ENCODE measurements around the gene KCTD2.

KCTD2 gene

GRCh38 chr17:75060434-75061054 lies 13.5 kb downstream of the KCTD2 start:
- no peak overlapping the region for H3K4me3 ChIP-seq (replicated peaks; ENCODE audit: low read depth, low read length)
- TF ChIP-seq, protein P1, sequence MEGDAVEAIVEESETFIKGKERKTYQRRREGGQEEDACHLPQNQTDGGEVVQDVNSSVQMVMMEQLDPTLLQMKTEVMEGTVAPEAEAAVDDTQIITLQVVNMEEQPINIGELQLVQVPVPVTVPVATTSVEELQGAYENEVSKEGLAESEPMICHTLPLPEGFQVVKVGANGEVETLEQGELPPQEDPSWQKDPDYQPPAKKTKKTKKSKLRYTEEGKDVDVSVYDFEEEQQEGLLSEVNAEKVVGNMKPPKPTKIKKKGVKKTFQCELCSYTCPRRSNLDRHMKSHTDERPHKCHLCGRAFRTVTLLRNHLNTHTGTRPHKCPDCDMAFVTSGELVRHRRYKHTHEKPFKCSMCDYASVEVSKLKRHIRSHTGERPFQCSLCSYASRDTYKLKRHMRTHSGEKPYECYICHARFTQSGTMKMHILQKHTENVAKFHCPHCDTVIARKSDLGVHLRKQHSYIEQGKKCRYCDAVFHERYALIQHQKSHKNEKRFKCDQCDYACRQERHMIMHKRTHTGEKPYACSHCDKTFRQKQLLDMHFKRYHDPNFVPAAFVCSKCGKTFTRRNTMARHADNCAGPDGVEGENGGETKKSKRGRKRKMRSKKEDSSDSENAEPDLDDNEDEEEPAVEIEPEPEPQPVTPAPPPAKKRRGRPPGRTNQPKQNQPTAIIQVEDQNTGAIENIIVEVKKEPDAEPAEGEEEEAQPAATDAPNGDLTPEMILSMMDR (IDR thresholded peaks at IDR 0.05; ENCODE audit: low read length, missing control alignments), result no peak
- DNase-seq (ENCODE audit: low read depth), result no peak

DNA sequence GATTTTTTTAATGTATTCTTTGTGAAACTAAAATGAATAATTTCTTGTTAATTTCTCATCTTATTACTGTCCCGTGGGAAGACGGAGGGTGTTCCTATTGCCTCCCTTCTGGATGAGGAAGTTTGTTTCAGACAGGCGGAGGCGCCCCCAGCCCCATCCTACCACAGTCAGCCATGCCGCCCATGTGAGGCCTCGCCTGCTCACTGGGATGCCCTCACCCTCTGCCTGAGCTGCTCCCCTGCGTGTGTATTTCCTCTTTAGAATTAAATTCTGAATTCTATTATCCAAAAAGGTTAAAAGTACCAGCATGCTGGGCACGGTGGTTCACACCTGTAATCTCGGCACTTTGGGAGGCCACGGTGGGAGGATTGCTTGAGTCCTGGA lies 14.0 kb downstream of the KCTD2 start:
- DNase-seq (ENCODE audit: low read depth), result no peak

DNA sequence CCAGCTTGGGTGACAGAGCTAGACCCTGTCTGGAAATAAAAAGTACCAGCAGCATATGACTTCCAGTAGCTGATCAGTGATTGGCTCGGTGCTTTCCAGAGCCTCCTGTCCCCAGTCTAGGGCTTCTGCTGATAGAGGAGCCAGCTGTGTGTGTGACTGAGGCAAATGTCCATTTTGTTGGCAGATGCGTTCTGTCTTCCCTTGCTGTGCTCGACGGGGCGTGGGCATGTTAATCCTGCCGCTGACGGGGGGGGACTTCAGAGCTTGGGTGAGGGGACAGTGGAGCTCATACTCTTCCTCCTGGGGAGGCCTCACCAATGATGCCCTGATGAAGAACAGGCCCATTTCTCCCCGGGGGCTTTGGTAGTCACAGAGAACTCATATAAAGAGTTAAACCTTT lies 14.6 kb downstream of the KCTD2 start:
- TF ChIP-seq, protein P1 (IDR thresholded peaks at IDR 0.05; ENCODE audit: low read length, missing control alignments), result no peak
- H3K4me3 ChIP-seq (replicated peaks; ENCODE audit: low read depth, low read length), result no peak overlapping the region
- DNase-seq (ENCODE audit: low read depth), result no peak

More for the DNA sequence above, 14.0 kb downstream of the KCTD2 start:
- TF ChIP-seq, protein P1 (IDR thresholded peaks at IDR 0.05; ENCODE audit: low read length, missing control alignments), result no peak
- H3K4me3 ChIP-seq (replicated peaks; ENCODE audit: low read depth, low read length), result no peak overlapping the region

GRCh38 chr17:75063201-75063600 lies 16.2 kb downstream of the KCTD2 start:
- TF ChIP-seq, protein P1 (IDR thresholded peaks at IDR 0.05; ENCODE audit: low read length, missing control alignments), result no peak
- no peak overlapping the region for H3K4me3 ChIP-seq (replicated peaks; ENCODE audit: low read depth, low read length)
- no peak for DNase-seq (ENCODE audit: low read depth)

DNA sequence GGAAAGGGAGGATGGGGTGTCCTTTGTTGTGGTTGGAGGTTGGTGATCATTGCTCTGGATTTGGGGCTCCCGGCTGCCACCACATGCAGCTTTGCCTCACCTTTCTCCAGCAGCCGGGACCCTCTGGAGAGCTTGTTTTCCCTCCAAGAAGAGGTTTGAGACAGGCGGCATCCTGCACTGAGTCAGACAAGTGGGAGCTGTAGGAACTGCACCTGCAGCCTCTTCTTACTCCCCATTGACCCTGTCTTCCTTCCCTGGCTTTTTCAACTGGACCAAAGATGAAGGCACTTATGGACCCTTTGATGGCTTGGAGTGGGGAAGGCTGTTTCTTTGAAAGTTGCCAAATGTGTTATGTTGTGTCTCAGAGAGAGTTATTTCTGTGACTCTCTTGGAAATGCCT lies 16.6 kb downstream of the KCTD2 start:
- DNase-seq (ENCODE audit: low read depth), result no peak
- TF ChIP-seq, protein P1 (IDR thresholded peaks at IDR 0.05; ENCODE audit: low read length, missing control alignments), result no peak
- no peak overlapping the region for H3K4me3 ChIP-seq (replicated peaks; ENCODE audit: low read depth, low read length)

DNA sequence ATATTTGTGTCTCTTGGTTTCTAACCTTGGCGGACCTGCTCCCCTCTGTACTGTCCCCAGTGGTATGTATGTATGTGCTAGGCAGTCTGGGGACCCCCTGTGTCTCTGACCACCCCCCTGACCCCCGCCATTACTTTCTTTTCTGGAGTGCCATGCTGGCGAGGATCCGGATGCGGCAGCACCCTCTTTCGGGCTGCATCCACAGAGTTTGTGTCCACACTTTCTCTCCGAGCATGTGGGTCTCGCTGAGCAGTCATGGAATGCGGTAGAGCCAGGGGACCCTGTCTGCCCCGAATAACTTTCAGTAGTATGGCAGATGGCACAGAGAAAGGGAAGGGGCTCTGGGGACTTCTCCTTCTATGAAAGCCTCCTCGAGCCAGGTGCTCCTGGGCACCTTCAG lies 17.0 kb downstream of the KCTD2 start:
- no peak overlapping the region for H3K4me3 ChIP-seq (replicated peaks; ENCODE audit: low read depth, low read length)
- no peak for DNase-seq (ENCODE audit: low read depth)
- TF ChIP-seq, protein P1 (IDR thresholded peaks at IDR 0.05; ENCODE audit: low read length, missing control alignments), result no peak

- H3K4me3 ChIP-seq (replicated peaks; ENCODE audit: low read depth, low read length), result no peak overlapping the region
- TF ChIP-seq, protein P1 (IDR thresholded peaks at IDR 0.05; ENCODE audit: low read length, missing control alignments), result no peak
- no peak for DNase-seq (ENCODE audit: low read depth)
These were observed 17.4 kb downstream of the KCTD2 start for GRCh38 chr17:75064460-75064859.

Measured in fibroblast of pulmonary artery (primary cell).